ENCODE results near the gene CYP1A1.
"Not testable (repeated sequence)": the region's sequence is repeated elsewhere in the genome, so short reads cannot be mapped to it uniquely, and the experiment has no call there.

CYP1A1 gene

GRCh38 chr15:74752531-74752930, 27.2 kb upstream of the CYP1A1 start:
- H3K4me3 ChIP-seq (ENCODE audit: low read depth, low read length) = no peak overlapping the region
- DNase-seq (ENCODE audit: low read depth) = no peak
- TF ChIP-seq CTCF (IDR thresholded peaks at IDR 0.05; ENCODE audit: control insufficient read depth, extremely low read depth, insufficient read depth) = no peak

- no peak overlapping the region for H3K4me3 ChIP-seq (ENCODE audit: low read depth, low read length)
- no peak for DNase-seq (ENCODE audit: low read depth)
- TF ChIP-seq CTCF (IDR thresholded peaks at IDR 0.05; ENCODE audit: control insufficient read depth, extremely low read depth, insufficient read depth) = no peak
Observed at GRCh38 chr15:74752011-74752410, 26.7 kb upstream of the CYP1A1 start.

- no peak for TF ChIP-seq CTCF (IDR thresholded peaks at IDR 0.05; ENCODE audit: control insufficient read depth, extremely low read depth, insufficient read depth)
- H3K4me3 ChIP-seq (ENCODE audit: low read depth, low read length) = no peak overlapping the region
- no peak for DNase-seq (ENCODE audit: low read depth)
Observed at GRCh38 chr15:74750751-74751150, 25.4 kb upstream of the CYP1A1 start.

- no peak overlapping the region for H3K4me3 ChIP-seq (ENCODE audit: low read depth, low read length)
- no peak for TF ChIP-seq CTCF (IDR thresholded peaks at IDR 0.05; ENCODE audit: control insufficient read depth, extremely low read depth, insufficient read depth)
- no peak for DNase-seq (ENCODE audit: low read depth)
Observed at GRCh38 chr15:74749832-74750231, 24.5 kb upstream of the CYP1A1 start.

- no peak within 1 kb of the TSS for H3K4me3 ChIP-seq (ENCODE audit: low read depth, low read length)
- no peak for TF ChIP-seq CTCF (IDR thresholded peaks at IDR 0.05; ENCODE audit: control insufficient read depth, extremely low read depth, insufficient read depth)
- DNase-seq (ENCODE audit: low read depth) = no peak
Observed at GRCh38 chr15:74748322-74748946, 23.1 kb upstream of the CYP1A1 start, which contains the start of gene CYP1A2. Gene CYP1A2, plus strand, starts transcription at chr15:74748845. Its CDS starts 894 bp downstream, at chr15:74749739.

GRCh38 chr15:74746389-74746788, 21.1 kb upstream of the CYP1A1 start:
- no peak overlapping the region for H3K4me3 ChIP-seq (ENCODE audit: low read depth, low read length)
- no peak for DNase-seq (ENCODE audit: low read depth)
- no peak for TF ChIP-seq CTCF (IDR thresholded peaks at IDR 0.05; ENCODE audit: control insufficient read depth, extremely low read depth, insufficient read depth)

- no peak for DNase-seq (ENCODE audit: low read depth)
- TF ChIP-seq CTCF (IDR thresholded peaks at IDR 0.05; ENCODE audit: control insufficient read depth, extremely low read depth, insufficient read depth) = no peak
- no peak overlapping the region for H3K4me3 ChIP-seq (ENCODE audit: low read depth, low read length)
Observed at GRCh38 chr15:74742422-74742821, 17.1 kb upstream of the CYP1A1 start.

- not testable (repeated sequence) for H3K4me3 ChIP-seq (ENCODE audit: low read depth, low read length); DNase-seq (ENCODE audit: low read depth)
Observed at GRCh38 chr15:74738239-74738638, 12.9 kb upstream of the CYP1A1 start.
